HG02642 (cell line): ENCODE measurements around the gene IER2.
"Not testable (repeated sequence)": the region's sequence is repeated elsewhere in the genome, so short reads cannot be mapped to it uniquely, and the experiment has no call there.

Source experiments
- ATAC-seq: cut with Tn5 transposase; IDR thresholded peaks from one replicate; pipeline ENCODE4 v1.9.1; 2021; ENCODE audit warnings: mild to moderate bottlenecking; ENCODE audit not compliant: unreplicated experiment, poor library complexity

Gene IER2

DNA sequence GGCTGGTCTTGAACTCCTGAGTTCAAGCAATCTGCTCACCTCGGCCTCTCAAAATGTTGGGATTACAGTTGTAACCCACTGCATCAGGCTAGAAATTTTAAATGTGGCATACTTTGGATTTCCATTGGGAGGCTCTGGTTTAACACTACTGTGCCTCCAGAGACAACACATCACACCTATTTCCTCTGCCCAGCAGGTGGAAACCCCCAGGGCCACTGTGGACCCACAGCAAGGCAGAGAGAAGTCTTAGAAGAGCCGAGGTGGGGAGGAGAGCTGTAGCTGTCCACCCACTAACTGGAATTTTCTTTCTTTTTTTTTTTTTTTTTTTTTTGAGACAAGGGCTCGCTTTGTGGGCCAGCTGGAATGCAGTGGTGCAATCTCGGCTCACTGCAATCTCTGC, 39.4 kb downstream of the IER2 start:
- ATAC-seq: no peak

DNA sequence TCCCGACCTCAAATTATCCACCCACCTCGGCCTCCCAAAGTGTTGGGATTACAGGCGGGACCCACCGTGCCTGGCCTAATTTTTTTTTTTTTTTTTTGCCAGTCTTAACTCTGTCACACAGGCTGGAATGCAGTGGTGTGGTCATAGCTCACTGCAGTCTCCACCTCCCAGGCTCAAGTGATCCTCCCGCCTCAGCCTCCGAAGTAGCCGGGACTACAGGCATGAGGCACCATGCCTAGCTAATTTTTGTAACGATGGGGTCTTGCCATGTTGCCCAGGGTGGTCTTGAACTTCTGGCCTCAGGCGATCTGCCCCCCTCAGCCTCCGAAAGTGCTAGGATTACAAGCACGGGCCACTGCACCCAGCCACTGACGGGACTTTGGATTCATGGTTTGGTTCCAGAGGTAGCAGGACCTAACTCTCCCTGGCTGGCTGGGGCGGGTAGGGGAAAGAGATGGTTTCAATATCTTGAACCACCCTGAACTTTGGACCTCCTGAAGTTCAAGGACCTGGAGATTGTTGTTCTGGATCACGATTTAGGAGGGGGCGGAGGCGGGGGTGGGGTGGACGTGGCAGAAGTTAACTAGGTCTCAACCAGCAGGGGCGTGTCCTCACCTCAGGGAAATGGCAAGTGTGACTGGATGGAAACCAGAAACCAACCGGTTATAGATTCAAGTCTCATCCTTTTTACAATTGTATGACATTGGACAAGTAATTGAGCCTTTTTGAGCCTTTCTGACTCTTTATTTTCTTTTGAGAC, 40.8 kb downstream of the IER2 start:
- ATAC-seq: no peak

DNA sequence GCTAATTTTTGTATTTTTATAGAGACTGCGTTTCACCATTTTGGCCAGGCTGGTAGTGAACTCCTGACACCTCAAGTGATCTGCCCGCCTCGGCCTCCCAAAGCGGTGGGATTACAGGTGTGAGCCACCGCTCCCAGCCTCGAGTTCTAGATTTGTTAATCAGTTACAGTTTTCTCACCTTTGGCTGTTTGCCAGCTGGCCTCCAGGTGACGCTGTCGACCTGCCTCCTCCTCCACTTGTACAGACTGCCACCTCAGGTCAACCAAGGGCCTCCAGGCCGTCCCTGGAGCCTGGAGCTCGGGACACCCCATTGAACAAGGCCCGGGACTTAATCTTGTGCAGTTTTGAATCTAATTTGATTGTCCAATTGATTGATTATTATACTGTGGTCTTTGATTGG, 45.5 kb downstream of the IER2 start:
- no peak for ATAC-seq

DNA sequence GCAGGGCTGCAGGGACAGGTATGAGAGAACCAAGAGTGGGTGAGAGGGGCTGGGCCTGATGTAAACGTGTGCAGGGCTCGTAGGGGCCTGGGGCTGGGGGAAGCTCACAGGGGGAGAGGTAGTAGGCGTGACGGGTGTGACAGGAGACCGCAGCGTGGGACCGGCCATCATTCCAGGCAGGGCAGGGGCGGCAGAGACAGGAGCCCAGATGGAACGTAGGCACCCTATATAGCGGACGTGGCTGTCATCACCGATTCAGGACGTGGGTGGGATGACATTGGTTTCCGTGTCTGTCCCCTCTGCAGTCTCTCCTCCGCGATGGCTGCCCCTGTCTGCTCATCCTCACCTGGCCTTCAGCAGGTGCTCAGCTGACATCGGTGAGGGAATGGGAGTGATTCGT, 48.4 kb downstream of the IER2 start:
- no peak for ATAC-seq

DNA sequence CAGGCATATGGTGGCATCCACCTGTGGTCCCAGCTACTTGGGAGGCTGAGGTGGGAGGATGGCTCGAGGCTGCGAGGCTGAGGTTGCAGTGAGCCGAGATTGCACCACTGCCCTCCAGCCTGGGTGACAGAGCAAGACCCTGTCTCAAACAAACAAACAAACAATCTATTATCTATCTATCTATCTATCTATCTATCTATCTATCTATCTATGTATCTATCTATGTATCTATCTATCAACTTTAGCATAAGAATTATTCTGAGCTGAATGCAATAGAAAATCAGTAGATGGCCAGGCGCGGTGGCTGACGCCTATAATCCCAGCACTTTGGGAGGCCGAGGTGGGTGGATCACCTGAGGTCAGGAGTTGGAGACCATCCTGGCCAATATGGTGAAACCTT, 51.9 kb downstream of the IER2 start:
- ATAC-seq: not testable (repeated sequence)
